HepG2 (cell line): ENCODE measurements around the gene RAB24. TPM values are rescaled to one million over a fixed set of nuclear protein-coding genes. Genes with fewer than 3 reads are reported as not detected.

ENCODE experiments used
- ATAC-seq: fragments of 200-7000 bp; cut with Tn5 transposase; 3 replicates; pipeline ENCODE4 v1.9.1; 2020; ENCODE audit warnings: mild to moderate bottlenecking, moderate library complexity
- BruUV-seq: library from RNA; stranded (reverse); fragments of 400-500 nt; replicated peaks from 2 replicates; lab custom pipeline; 2021; lab: Mats Ljungman, UMichigan
- CTCF ChIA-PET: fragments of 300-600 bp; formaldehyde crosslinking; extraction: SDS; loops from one replicate; lab custom pipeline; 2021; ENCODE audit warnings: low total read pairs, inconsistent platforms, low intra/inter-chr PET ratio; lab: Yijun Ruan, JAX
- POLR2A ChIA-PET: fragments of 350-600 bp; sonication (Branson Sonifier 250); formaldehyde crosslinking; loops from one replicate; lab custom pipeline; 2020; ENCODE audit warnings: antibody characterized with exemption, inconsistent platforms; lab: Yijun Ruan, JAX
- DNase-seq: peaks from one replicate; pipeline ENCODE4 v3.0.0-alpha.2; 2015; ENCODE audit warnings: low spot score
- FAIRE-seq: peaks from 3 replicates; lab custom pipeline; 2011; peaks lifted over from hg19 to GRCh38; lab: Jason Lieb, UNC
- H2AFZ ChIP-seq: one replicate; pipeline ENCODE4 v1.6.1; 2011; ENCODE audit warnings: low read length, inconsistent platforms
- H3K27ac ChIP-seq: fragments of 300-600 bp; 3 replicates; pipeline ENCODE4 v1.8.0; 2011; ENCODE audit warnings: mixed run types, mild to moderate bottlenecking, mixed read lengths, low read length, inconsistent platforms; ENCODE audit not compliant: insufficient read depth; ENCODE audit errors: extremely low read length
- H3K27me3 ChIP-seq, 2 experiments: fragments of 200-600 bp in 1 of 2; 2 replicates in 1 of 2; 3 replicates in 1 of 2; pipeline versions ENCODE4 v1.6.0 to v1.8.0; 2011; ENCODE audit warnings: low read length in 2 of 2, mild to moderate bottlenecking in 2 of 2, moderate library complexity in 2 of 2, inconsistent platforms in 1 of 2; ENCODE audit not compliant: insufficient read depth in 2 of 2, control insufficient read depth in 1 of 2
- H3K36me3 ChIP-seq, 2 experiments: fragments of 200-600 bp in 1 of 2; replicated peaks in 1 of 2; 2 replicates in 1 of 2; 3 replicates in 1 of 2; pipeline versions ENCODE4 v1.5.1 to v1.8.0; 2011; ENCODE audit warnings: low read length in 2 of 2, inconsistent platforms in 1 of 2; ENCODE audit not compliant: insufficient read depth in 2 of 2, control insufficient read depth in 1 of 2
- H3K4me1 ChIP-seq: 2 replicates; pipeline ENCODE4 v1.5.1; 2012; ENCODE audit warnings: low read length, inconsistent platforms; ENCODE audit not compliant: insufficient read depth
- H3K4me2 ChIP-seq: 2 replicates; pipeline ENCODE4 v1.6.0; 2011; ENCODE audit warnings: low read depth, low read length, inconsistent platforms
- H3K4me3 ChIP-seq, 3 experiments: fragments of 200-600 bp in 1 of 3; sonication (generic), shearing (Covaris generic) in 1 of 3; replicated peaks in 1 of 3; 2 replicates each; pipeline ENCODE4 v1.5.1; 2011 to 2016; ENCODE audit warnings: low read length in 3 of 3, inconsistent platforms in 2 of 3, low read depth in 2 of 3, mild to moderate bottlenecking in 2 of 3, control low read depth in 1 of 3, mixed read lengths in 1 of 3; ENCODE audit not compliant: insufficient read depth in 1 of 3
- H3K79me2 ChIP-seq: one replicate; pipeline ENCODE4 v1.6.1; 2011; ENCODE audit warnings: low read length, inconsistent platforms; ENCODE audit not compliant: insufficient read depth
- H3K9ac ChIP-seq: 2 replicates; pipeline ENCODE4 v1.6.0; 2011; ENCODE audit warnings: mild to moderate bottlenecking, low read depth, low read length, inconsistent platforms; ENCODE audit not compliant: insufficient read depth
- H3K9me3 ChIP-seq: 2 replicates; pipeline ENCODE4 v1.5.1; 2012; ENCODE audit warnings: mild to moderate bottlenecking, low read length
- H4K20me1 ChIP-seq: 2 replicates; pipeline ENCODE4 v1.6.0; 2011; ENCODE audit warnings: inconsistent platforms, mild to moderate bottlenecking, low read length, moderate library complexity; ENCODE audit not compliant: insufficient read depth
- ATF3 ChIP-seq: sonication (generic); formaldehyde crosslinking; IDR thresholded peaks from 2 replicates; pipeline ENCODE4 v1.4.0; 2020; ENCODE audit warnings: missing genetic modification reagents
- DPF2 ChIP-seq: sonication (generic); formaldehyde crosslinking; IDR thresholded peaks from 2 replicates; pipeline ENCODE4 v1.4.0; 2020; ENCODE audit warnings: mild to moderate bottlenecking, low read depth, missing genetic modification reagents, borderline replicate concordance
- ETS1 ChIP-seq: sonication (generic); formaldehyde crosslinking; IDR thresholded peaks from 2 replicates; pipeline ENCODE4 v1.4.0; 2020; ENCODE audit warnings: missing genetic modification reagents
- KDM2A ChIP-seq: sonication (generic); formaldehyde crosslinking; IDR thresholded peaks from 2 replicates; pipeline ENCODE4 v1.4.0; 2020; ENCODE audit warnings: low read depth, missing genetic modification reagents, borderline replicate concordance
- MED8 ChIP-seq: sonication (generic); formaldehyde crosslinking; IDR thresholded peaks from 2 replicates; pipeline ENCODE4 v1.8.1; 2023; ENCODE audit warnings: mild to moderate bottlenecking, missing genetic modification reagents; ENCODE audit not compliant: insufficient replicate concordance
- SMC3 ChIP-seq: IDR thresholded peaks from 2 replicates; pipeline ENCODE4 v1.6.1; 2011; ENCODE audit warnings: low read length, improper control_type of control experiment
- STAG1 ChIP-seq: sonication (generic); formaldehyde crosslinking; IDR thresholded peaks from 2 replicates; pipeline ENCODE4 v1.4.0; 2020; ENCODE audit warnings: missing genetic modification reagents
- WGBS: methylation state at CpG from one replicate; pipeline ENCODE4 v1.1.6; 2017; ENCODE audit warnings: low lambda C conversion rate; 5-methylcytosine and 5-hydroxymethylcytosine counted together
- in situ Hi-C: cut with HindIII; loops from 2 replicates; pipeline ENCODE4 v1.10.0; 2017; ENCODE audit warnings: low pct_unique_long_range_greater_than_20kb; ENCODE audit not compliant: extremely low pct_ligation_motif_present
- intact Hi-C: fragments of 100-400 bp; cut with micrococcal nuclease; formaldehyde crosslinking; loops from one replicate; pipeline ENCODE4 v1.10.0; 2022; ENCODE audit not compliant: unreplicated experiment
- polyA plus RNA-seq, 8 experiments: library from polyadenylated mRNA; depleted of rRNA in 3 of 8; stranded (reverse) in 7 of 8; unstranded in 1 of 8; fragments of >200 nt; fragmentation: Illumina TruSeq in 4 of 8; extraction: Trizol in 4 of 8; gene quantifications; 2 replicates each; pipeline versions ENCODE4 v1.2.1 to v1.2.3, GENCODE V29; 2011 to 2016; ENCODE audit warnings: low read depth in 4 of 8, missing spikeins in 1 of 8, mixed read lengths in 1 of 8; ENCODE audit not compliant: insufficient read depth in 1 of 8
- total RNA-seq, 5 experiments: library from RNA; depleted of rRNA; stranded (reverse); fragments of >200 nt; fragmentation: Illumina TruSeq; extraction: Trizol; gene quantifications; 2 replicates each; pipeline ENCODE4 v1.2.3, GENCODE V29; 2016; ENCODE audit warnings: low read depth in 1 of 5

Gene RAB24
- total and polyA plus RNA-seq, 2 of the 13 experiments (the other 11 are each of a cell fraction or from before 2014, with no cell fraction given) = 22.9 to 63.7 TPM

- TF ChIP-seq ATF3 = no peak
- TF ChIP-seq DPF2 = no peak
- Histone ChIP-seq H3K36me3 (peaks cover 3 to 19% of the 10 kb centered on the region in 2 experiments; a peak in 4 of 5 replicates), H3K27me3 (no peaks in the 10 kb centered on the region; a peak in 1 of 5 replicates), H3K9ac (no peak overlapping the region), H3K79me2 (peaks cover 31% of the 10 kb centered on the region), H3K27ac (no peak overlapping the region), H3K4me1 (peaks cover 32% of the 10 kb centered on the region), H3K9me3 (no peaks in the 10 kb centered on the region), H3K4me2 (no peak overlapping the region), H4K20me1 (peaks cover 16% of the 10 kb centered on the region), H2AFZ (no peak overlapping the region), H3K4me3 (no peak overlapping the region)
- BruUV-seq = no TSS peak
- in situ Hi-C loops = loop anchor here (5.0 kb wide), 1 partner anchor 189 kb away; no protein-coding TSS in a partner anchor
- ChIA-PET POLR2A (interaction anchor here (0.7 kb wide), 1 partner anchor 197 kb away, joined by 3 read pairs; no protein-coding TSS in a partner anchor), CTCF (no interaction called here)
- intact Hi-C loops = no loop called here
- FAIRE-seq = no peak
- ATAC-seq = no peak
- no peak for DNase-seq
- WGBS = 94% methylated on average over 2 of the region's 2 CpGs
These were observed 2.6 kb downstream of the RAB24 start for GRCh38 chr5:177300951-177301350.

- in situ Hi-C loops = loop anchor here (5.0 kb wide), 1 partner anchor 188 kb away; no protein-coding TSS in a partner anchor
- POLR2A ChIA-PET = no interaction called here
- H3K9me3 ChIP-seq = no peaks in the 10 kb centered on the region
- ATAC-seq (no peak), FAIRE-seq (no peak), DNase-seq (no peak)
- H3K4me2 ChIP-seq = no peak overlapping the region
- peaks cover 13% of the 10 kb centered on the region for H4K20me1 ChIP-seq
- no TSS peak for BruUV-seq
- no peak overlapping the region for H2AFZ ChIP-seq
- H3K4me1 ChIP-seq = peaks cover 30% of the 10 kb centered on the region
- TF ChIP-seq STAG1 = peak; percentile 26; the same call in 1 of the 2 replicates
- TF ChIP-seq KDM2A = no peak
- 0 out of 2 replicates have a peak, but pooled peaks have one; percentile 10 for TF ChIP-seq SMC3
- no peak for TF ChIP-seq MED8 (CRISPR knock-in tag)
- TF ChIP-seq ETS1 (CRISPR knock-in tag) = no peak
- TF ChIP-seq, all 625 proteins: peak for 2
- Histone ChIP-seq H3K36me3 (peaks cover 0 to 14% of the 10 kb centered on the region in 2 experiments; a peak in 3 of 5 replicates), H3K9ac (no peak overlapping the region), H3K27me3 (no peaks in the 10 kb centered on the region; a peak in 1 of 5 replicates), H3K27ac (no peak overlapping the region), H3K4me3 (no peak overlapping the region), H3K79me2 (peaks cover 27% of the 10 kb centered on the region)
- CTCF ChIA-PET = no interaction called here
- intact Hi-C loops = no loop called here
- WGBS = 87% methylated on average over 4 of the region's 4 CpGs
These were observed 3.2 kb downstream of the RAB24 start for GRCh38 chr5:177300236-177300880.
